Occipital lobe (tissue), 2 donors: ENCODE data around the gene COL23A1. TPM values are rescaled to one million over a fixed set of nuclear protein-coding genes. Genes with fewer than 3 reads are reported as not detected.
A peak's percentile ranks its signal among the peaks of the same experiment; 100 is the strongest.

Source experiments
- DNase-seq: peaks from one replicate; lab custom pipeline; 2025; lab: John Stamatoyannopoulos, UW
- total RNA-seq: library from RNA; depleted of rRNA; stranded (reverse); fragments of >200 nt; gene quantifications from one replicate; pipeline ENCODE4 v1.2.3, GENCODE V29; 2014

The COL23A1 gene
- total RNA-seq, 1 donor from 2014 or later: 0.16 TPM

DNA sequence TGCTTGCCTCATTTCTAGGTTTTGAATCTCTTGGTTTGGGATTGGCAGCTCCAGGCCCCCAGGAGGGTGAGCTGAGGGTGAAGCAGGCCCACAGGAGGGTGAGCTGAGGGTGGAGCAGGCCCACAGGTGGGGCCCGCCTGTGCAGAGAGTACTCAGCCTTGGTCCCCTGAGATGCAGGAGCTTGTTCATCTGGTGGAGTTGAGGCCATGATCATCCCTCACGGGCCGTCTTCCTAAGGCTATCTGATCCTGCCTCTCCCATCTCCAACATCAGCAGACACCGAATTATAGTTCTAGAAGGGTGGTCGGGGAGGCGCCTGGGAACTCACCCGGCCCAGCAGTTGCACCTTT is 225.9 kb downstream of the COL23A1 start:
- DNase-seq: no peak

DNA sequence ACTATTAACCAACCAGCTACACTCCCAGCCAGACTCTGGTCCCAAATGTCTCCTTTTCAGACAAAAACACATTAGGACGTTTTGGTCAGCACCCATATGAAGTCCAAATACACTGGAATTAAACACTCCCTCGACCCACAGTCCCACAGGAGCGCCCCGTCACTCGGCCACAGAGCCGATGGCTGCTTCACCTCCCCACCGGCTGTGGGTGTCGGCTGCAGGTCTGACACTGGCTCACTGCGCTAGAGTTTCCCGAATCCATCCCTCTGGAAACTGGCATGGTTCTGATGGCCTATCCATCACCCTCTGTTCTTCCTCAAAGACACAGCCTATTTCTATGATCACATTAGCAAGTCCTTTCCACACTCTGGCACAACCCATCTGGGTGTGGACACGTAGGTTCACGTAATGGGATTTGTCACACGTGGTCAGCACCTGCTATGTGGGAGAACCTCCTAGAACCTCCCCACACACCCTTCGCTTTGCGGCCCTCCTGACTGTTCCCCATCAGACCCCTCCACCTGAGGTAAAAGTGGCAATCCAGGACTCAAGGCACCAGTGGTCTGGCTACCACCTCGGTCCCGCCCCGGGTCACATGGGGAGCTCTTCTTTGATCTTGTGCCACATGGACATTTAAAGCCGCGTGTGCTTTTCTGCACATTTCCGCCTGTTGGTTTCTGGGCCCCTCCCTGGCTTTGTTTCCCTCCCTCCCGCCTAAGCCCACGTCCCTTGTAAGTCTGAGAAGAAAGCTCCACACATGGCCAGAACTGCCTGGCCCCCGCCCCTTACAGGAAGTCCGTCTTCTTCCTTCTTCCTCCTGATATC is 226.5 kb downstream of the COL23A1 start:
- DNase-seq: no peak

DNA sequence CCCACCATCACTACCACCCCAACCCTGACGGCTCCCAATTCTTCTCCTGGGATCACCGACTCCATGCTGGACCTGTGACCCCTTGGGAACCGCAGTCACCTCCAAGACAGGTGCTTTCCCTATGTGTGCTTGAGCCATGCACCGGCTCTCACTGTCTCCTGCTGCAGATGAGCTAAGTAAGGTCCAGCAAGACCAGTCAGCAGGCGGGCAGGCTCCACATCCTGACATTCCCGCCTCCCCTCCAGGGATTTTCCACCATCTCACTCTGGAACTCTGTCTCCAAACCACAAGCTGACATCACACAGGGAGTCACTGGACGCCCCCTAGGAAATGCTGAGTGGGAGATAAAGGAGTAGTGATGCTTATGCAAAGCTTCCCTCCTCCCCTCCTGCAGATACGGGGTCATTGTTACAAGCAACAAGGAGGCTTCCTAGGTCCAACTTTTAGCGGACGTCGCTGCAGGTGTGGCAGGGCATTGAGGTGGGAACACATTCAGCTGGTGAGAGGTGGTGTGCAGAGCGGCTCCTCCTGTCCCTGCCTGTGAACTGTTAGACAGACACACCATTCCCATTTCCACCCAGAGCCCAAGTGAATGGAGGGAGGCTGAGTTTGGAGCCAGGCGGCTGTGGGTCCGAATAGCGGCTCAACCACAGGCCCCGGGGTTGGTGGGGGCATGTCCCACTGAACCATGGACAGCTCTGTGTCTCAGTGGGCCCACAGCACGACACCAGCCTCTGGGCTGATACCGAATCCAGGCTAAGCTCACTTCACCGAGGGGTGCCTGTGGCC is 228.3 kb downstream of the COL23A1 start:
- DNase-seq: no peak

DNA sequence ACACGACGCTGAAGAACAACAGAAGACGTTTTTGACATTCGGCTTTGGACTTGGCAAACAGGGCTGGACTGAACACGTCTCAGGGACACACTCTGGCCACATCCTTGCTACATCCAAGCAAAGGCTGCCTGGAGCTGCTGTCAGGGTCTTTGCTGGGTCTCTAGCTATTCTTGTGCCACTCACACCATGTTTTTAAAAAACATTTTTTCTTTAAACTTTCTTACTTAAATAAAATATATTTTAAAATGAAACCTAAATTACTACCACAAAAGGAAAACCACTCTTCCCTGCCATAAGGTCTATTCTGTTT is 229.3 kb downstream of the COL23A1 start:
- DNase-seq: no peak

DNA sequence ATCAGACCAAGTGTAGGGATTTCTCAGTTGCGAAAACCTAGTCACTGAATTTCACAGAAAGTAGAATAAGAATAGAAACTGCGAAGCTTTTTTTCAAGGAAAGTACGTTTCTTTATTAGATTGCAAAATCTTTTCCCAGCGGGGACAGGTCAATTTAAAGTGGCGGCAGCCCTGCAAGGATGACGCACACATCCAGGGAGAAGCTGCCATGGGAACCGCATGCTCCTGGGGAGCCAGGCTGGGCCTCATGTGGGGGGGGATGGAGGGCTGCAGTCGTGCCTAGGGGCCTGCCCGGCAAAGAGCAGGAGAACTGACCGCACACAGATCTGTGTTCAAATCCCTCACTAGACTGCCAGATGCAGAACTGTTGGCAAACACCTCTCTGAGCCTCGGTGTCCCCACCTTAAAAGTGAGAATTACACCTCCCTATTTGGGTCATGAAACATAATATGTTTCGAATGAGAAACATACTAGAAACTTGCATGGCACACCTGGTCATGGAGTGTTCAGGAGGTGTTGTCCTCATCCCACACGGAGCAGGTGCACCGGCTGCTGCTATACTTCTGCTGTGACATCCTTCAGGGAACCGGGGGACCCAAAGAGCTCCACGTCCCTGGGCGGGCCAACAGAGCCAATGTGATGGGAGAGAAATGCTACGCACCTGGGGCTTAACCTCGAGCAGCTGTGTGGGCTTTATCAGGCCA is 229.8 kb downstream of the COL23A1 start:
- no peak for DNase-seq

DNA sequence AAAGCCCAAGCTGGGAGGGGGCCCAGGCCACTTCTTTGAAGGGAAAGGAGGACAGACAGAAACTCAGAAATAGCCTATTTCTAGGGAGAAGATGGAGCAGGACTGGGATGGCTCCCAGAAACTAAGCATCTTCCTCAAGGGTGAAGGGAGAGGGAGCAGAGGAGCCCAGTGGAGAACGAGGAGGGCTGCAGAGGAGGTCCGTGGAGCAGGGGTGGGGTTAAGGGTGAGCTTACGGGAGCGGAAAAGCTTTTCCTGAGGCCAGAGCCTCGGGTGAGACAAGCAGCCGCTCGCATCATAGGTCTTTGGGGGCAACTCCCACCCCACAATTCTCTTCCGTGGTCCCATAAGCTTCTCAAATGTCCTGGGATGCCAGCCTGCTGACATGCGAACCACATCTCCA is 230.5 kb downstream of the COL23A1 start:
- no peak for DNase-seq

DNA sequence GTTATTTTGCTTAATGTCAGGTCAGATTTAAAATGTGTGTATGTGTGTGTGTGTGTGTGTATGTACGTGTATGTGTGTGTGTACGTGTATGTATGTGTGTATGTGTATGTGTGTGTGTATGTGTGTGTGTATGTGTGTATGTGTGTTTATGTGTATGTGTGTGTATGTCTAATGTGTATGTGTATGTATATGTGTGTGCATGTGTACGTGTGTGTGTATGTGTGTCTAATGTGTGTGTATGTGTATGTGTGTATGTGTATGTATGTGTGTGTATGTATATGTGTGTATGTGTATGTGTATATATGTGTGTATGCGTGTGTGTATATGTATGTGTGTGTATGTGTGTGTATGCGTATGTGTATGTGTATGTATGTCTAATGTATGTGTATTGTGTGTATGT is 232.5 kb downstream of the COL23A1 start:
- no peak for DNase-seq

DNA sequence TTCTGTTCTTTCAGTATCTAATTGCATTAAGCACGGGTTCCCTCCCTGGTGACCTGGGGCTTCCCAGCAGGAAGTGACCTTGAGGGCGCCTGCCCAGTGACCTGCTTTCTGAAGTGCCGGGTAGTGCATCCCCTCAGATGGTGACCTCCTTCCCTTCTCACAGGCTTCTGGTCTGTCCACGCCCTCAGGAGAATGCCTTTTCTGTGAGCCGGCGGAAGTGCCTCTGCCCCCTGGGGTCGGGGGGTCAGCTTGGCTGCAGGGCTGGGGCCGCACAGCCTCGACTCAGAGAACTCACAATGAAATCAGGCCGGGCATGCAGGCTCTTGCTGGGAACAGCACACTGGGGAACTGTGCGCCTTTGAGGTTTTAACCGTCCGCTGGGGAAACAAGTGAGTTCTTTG is 233.1 kb downstream of the COL23A1 start:
- DNase-seq: no peak

DNA sequence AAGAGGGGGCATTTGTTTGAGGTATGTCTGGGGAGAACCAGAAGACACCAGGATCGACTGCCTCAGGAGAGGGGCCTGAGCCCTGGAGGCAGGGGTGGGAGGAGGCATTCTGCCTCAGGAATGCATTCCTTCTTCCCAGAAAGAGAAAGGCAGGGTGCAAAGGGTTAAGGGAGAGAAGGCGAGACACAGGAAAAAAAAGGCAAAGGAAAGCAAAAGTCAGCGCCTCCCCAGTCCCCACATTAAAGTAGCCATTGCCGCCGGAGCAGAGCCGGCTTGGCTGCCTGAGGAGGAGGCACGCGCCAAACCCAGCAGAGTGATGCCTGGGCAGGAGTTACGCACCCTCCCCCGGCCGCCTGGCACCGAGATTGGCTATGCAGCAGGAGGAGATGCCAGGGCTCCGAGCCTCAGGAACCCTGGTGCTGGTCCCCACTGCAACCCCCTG is 233.7 kb downstream of the COL23A1 start:
- DNase-seq: no peak

DNA sequence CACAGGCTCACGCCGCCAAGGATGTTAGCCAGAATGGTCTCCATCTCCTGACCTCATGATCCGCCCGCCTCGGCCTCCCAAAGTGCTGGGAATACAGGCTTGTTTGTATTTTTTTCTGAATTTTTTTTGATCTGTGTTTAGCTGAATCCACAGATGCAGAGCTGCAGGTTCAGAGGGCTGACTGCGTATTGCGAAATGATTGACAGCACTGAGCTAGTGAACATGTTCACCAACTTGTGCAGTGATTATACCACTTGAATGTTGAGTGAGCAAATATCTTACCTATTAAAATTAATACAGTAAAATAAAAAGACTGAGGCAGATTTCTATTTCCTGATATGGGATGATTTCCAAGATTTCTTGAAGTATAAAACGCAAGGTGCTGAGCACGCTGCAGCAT is 234.5 kb downstream of the COL23A1 start:
- DNase-seq: no peak

DNA sequence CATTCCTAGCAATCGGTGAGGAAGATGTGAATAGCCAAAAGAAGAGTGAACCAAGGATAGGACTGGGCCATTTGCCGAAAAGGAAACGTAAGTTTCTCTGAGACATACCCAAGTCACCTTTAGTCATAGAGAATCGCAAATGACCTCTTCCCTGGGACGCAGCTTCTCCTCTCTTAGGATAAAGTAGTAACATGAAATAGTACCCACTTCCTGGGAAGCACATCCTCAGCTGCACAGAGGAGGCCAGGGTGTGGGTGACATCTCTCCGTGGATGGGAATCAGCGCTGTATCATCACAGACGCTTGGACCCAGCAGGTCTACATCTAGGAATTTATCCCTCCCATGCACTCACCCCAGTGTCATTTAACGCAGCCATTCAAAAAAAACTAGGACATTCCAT is 236.7 kb downstream of the COL23A1 start:
- no peak for DNase-seq

DNA sequence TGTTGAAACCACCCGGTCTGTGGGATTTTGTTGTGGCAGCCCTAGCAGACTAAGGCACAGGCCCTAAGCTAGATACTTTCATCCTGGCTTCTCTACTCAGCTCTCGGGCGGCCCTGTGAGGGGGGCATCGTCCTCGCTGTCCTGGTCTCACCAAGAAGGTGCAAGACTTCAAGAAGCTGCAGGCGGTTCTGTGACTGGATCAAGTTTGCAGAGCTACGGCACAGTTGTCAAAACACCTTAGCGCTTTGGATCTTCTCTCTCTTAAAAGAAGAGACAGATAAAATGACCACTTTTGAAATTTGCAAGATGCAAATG is 238.2 kb downstream of the COL23A1 start:
- no peak for DNase-seq

DNA sequence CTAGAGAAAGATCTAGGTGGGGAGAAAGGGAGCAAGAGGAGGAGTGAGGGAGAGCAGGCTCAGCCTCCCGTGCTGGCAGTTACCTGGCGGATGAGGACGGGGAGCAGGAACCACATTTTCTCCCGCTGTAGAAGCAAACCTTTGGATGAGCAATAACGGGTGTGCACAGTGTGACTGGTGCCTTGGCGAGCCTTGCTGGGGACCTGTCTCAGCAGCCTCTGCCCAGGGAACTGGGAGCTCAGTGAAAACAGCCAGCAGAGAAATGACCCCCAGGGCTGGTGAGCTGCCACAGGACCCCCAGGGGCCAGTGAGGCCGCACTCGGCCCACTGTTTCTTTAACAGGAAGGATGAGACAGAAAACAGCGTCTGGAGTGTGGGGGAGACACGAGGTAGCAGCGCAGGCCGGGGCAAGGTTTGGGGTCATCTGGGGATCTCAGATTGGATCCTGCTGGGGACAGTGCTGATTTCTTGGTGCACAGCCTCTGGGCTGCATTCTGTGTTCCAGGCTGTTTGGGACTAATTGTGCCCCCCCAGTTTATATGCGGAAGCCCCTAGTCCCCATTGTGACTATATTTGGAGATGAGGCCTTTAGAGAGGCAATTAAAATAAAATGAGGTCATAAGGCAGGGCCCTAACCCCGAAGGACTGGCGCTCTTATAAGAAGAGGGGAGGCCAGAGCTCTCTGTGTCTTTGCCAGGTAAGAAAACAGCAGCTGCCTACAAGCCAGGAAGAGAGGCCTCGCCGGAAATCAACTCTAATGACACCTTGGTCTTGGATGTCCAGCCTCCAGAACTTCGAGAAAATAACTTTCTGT is 238.8 kb downstream of the COL23A1 start:
- no peak for DNase-seq

DNA sequence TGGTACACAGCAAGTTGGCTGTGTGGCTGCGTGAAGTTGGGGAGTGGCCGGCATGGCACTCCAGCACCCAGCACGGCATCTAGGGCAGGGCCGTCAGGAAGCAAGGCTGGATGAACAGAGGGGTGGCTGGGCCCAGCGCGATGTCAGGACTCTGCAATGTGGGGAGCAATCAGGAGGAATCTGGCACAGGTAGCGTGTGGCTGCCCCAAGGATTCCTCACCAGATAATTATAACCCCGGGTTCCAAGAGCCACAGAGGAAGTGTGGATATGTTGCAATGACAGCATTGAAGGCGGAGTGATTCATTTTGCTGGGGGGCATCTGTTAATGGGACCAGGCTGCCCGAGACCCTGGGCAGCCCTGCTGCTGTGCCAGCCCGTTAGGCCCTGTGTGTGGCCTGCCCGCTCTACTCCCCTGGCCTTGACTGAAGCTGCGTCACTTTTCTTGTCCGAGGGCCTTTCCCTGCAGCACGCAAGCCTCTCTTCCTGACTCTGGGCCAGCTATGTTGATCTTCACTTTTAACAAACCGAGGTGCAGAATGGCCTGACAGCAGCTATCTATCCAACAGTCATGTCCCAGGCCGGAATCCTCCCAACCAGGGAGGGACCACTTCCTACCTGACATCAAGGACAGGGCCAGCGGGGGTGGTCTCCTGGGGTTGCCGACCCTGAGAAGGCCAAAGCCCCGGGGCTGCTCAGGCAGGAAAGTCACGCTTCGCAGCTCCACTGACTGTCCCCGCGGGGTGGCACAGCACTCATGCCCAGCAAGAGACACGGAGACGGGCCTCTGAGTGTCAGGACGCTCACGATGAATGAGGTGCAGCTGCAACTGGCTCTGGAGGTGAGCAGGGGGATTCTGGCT is 239.6 kb downstream of the COL23A1 start:
- DNase-seq: no peak

DNA sequence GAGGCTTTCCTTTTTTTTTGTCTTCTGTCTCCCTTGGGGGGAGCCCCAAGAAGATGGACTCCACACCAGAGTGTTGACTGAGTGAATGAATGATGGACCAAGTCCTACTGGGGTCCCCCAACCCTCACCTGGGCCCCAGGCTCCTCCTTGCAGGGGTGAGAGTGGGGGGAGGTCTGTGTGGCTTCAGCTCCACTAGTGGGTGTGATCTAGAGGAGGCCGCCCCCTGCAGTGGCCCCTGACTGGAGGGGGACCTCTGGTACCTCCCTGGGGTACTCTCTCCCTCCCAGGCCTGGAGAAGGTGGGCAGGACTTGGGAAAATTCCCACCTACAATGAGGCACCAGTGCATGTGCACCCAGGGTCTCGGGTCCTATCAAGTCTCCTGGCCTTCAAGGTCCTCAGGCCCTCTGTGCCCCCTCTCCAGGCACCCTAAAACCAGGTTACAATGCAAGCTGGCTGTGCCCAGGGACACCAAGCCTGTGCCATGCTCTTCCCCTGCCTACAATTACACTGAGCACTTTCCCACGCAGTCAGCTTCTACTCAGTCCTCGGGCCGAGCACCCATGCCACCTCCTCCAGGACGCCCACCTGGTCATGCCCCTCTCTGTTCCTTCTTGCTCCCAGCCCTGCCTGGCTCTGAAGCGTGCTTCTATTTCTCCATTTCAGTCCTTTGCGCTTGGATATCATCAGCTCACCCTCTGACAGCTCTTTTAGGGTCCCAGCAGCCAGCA is 240.4 kb downstream of the COL23A1 start:
- DNase-seq: no peak

DNA sequence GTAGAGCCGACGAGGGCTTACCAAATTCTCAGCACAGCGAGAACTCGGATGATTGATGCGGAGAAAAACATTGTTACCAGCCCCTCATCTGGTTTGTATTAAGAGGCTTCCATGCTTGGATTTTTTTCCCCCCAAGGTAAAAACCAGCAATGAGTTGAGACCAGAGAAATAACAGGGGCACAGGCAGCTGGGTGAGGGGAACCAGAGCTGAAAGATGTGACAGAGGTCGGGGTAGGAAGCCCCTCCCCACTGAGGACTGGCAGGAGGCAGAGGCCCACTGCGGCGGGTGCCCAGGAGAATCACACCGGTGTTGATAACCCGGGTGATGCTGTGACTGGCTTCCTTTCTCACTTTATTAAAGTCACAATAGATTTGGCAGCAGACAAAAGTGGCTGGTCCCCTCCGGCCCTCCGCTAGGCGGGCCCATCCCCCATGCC is 241.1 kb downstream of the COL23A1 start:
- DNase-seq: no peak

DNA sequence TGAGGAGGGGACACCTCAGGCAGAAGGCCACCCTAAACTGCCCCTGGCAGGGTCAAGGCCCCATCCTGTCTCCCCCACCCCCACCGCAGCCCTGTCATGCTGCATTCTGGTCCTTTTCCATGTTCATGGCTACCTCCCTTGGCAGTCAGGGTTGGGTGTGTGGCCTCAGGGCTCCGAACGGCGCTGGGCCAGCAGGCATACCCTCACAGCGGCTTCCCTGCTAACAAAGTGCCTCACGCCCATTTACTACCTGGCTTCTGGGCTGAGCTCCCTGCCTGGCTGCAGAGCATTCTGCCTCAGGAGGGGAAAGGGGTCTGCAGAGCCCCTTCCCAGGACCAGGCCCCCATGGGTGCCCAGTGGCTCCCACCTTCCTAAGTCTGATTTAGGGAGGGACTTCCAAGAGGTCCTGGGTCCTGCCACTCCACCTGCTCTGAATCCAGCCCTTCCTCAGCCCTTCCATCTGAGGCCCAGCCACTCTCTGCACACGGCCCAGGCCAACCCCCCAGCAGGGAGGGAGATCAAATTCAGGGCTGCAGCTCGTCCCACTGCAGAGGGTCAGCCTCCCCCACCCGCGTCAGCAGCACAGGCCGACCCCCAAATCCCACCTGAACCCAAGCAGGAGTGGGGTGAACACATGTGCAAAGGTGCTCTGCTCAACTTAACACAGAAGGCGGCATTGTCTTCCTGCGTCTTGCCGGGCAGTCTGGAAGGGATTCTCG is 241.7 kb downstream of the COL23A1 start:
- DNase-seq: no peak

DNA sequence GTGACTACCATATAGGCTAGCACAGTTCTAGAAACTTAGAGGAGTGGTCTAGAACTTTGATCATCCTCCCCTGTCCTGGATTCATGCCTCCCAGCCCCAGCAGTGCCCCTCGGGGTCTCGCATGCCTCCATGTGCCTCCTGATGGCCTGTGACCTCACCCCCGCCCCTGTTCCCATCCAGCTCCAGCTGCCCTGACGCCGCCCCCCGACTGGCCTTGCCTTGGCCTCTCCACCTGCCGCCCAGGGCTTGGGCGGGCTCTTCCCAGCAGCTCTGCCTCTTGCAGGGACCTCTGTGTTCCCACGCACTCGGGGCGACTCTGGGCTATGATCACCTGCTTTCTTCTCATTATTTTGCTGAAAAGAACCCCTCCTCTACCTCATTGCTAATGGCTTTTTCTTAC is 242.2 kb downstream of the COL23A1 start:
- DNase-seq: no peak

DNA sequence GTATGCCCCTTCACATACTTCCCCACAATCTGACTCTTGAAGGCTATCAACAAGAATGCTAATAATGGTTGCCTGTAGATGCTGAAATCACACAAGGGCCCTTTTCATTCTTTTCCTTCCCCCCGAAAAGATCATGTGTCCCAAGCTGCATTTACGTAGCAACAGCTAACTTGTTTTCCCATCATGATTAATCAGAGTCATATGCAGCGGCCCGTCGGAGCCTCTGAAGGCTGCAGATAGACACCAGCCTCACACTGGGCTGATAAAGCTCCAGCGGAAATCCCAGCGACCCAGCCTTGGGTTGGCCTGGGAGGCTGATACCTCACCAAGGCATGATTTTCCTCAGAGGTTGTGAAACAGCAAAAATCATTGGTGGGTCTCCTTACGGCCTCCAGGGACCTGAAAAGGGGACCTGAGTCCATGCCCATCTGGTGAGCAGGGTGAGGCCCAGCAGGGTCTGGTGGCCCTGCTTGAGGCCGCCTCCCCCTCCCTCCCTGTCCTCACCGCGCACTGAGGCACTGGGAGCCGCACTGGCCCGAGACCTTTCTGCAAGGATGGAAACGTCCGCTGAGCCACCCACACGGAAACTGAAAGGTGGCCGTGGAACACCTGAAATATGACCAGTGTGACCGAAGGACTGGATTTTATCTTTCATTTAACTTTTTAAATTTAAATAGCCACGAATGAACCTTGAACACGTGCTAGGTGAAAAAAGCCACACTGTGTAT is 243.4 kb downstream of the COL23A1 start:
- peak; percentile 26 for DNase-seq
